H9 (cell line): ENCODE measurements around the gene CYB5B. TPM values are rescaled to one million over a fixed set of nuclear protein-coding genes. Genes with fewer than 3 reads are reported as not detected.

Experiments
- DNase-seq: peaks from one replicate; pipeline ENCODE4 v3.0.0-alpha.2; 2017
- H2AFZ ChIP-seq: one replicate; pipeline ENCODE4 v1.6.1; 2013; ENCODE audit warnings: mild to moderate bottlenecking, low read length, control low read depth, moderate library complexity
- H2AK5ac ChIP-seq: 2 replicates; pipeline ENCODE4 v1.6.1; 2013; ENCODE audit warnings: low read length, control low read depth, mixed read lengths; ENCODE audit not compliant: insufficient read length
- H2BK120ac ChIP-seq: one replicate; pipeline ENCODE4 v1.6.1; 2013; ENCODE audit warnings: low read depth, mild to moderate bottlenecking, low read length, control low read depth, inconsistent platforms; ENCODE audit not compliant: poor library complexity, severe bottlenecking
- H2BK12ac ChIP-seq: 2 replicates; pipeline ENCODE4 v1.6.1; 2013; ENCODE audit warnings: low read length, control low read depth, mixed read lengths, low read depth; ENCODE audit not compliant: insufficient read length
- H2BK15ac ChIP-seq: 2 replicates; pipeline ENCODE4 v1.6.1; 2013; ENCODE audit warnings: low read depth, low read length, control low read depth
- H2BK20ac ChIP-seq: one replicate; pipeline ENCODE4 v1.6.1; 2013; ENCODE audit warnings: low read depth, mild to moderate bottlenecking, low read length, control low read depth, inconsistent platforms; ENCODE audit not compliant: poor library complexity, severe bottlenecking
- H2BK5ac ChIP-seq: 2 replicates; pipeline ENCODE4 v1.6.1; 2013; ENCODE audit warnings: low read length, control low read depth, mixed read lengths; ENCODE audit not compliant: insufficient read length
- H3K14ac ChIP-seq: 2 replicates; pipeline ENCODE4 v1.6.1; 2013; ENCODE audit warnings: low read length, control low read depth; ENCODE audit not compliant: insufficient read depth
- H3K18ac ChIP-seq: 2 replicates; pipeline ENCODE4 v1.6.1; 2013; ENCODE audit warnings: low read depth, mild to moderate bottlenecking, mixed read lengths, low read length, control low read depth; ENCODE audit not compliant: insufficient read length
- H3K23ac ChIP-seq: 2 replicates; pipeline ENCODE4 v1.6.1; 2013; ENCODE audit warnings: low read length, control low read depth, mixed read lengths, low read depth; ENCODE audit not compliant: insufficient read length
- H3K23me2 ChIP-seq: 2 replicates; pipeline ENCODE4 v1.6.1; 2013; ENCODE audit warnings: low read depth, mild to moderate bottlenecking, mixed read lengths, low read length, control low read depth; ENCODE audit not compliant: insufficient read length, poor library complexity, severe bottlenecking
- H3K27ac ChIP-seq: 2 replicates; pipeline ENCODE4 v1.5.1; 2013; ENCODE audit warnings: low read length, control low read depth, mixed read lengths, low read depth; ENCODE audit not compliant: insufficient read length
- H3K27me3 ChIP-seq: 2 replicates; pipeline ENCODE4 v1.6.1; 2013; ENCODE audit warnings: low read length, control low read depth, inconsistent platforms; ENCODE audit not compliant: insufficient read depth
- H3K4ac ChIP-seq: 2 replicates; pipeline ENCODE4 v1.6.1; 2013; ENCODE audit warnings: low read depth, mild to moderate bottlenecking, control low read depth, inconsistent platforms, low read length, moderate library complexity
- H3K4me1 ChIP-seq: 2 replicates; pipeline ENCODE4 v1.6.1; 2013; ENCODE audit warnings: low read length, control low read depth, inconsistent platforms; ENCODE audit not compliant: insufficient read depth
- H3K4me2 ChIP-seq: 2 replicates; pipeline ENCODE4 v1.6.1; 2013; ENCODE audit warnings: low read length, control low read depth, mixed read lengths; ENCODE audit not compliant: insufficient read length, insufficient read depth
- H3K56ac ChIP-seq: 2 replicates; pipeline ENCODE4 v1.6.1; 2013; ENCODE audit warnings: low read depth, mild to moderate bottlenecking, mixed read lengths, low read length, control low read depth; ENCODE audit not compliant: insufficient read length
- H3K79me1 ChIP-seq: 2 replicates; pipeline ENCODE4 v1.6.1; 2013; ENCODE audit warnings: low read depth, mild to moderate bottlenecking, moderate library complexity, low read length, control low read depth, inconsistent platforms; ENCODE audit not compliant: insufficient read depth, poor library complexity, severe bottlenecking
- H3K79me2 ChIP-seq: 2 replicates; pipeline ENCODE4 v1.6.1; 2013; ENCODE audit warnings: low read length, control low read depth, inconsistent platforms; ENCODE audit not compliant: insufficient read depth
- H3K9ac ChIP-seq: 2 replicates; pipeline ENCODE4 v1.6.1; 2013; ENCODE audit warnings: low read length, control low read depth, mixed read lengths; ENCODE audit not compliant: insufficient read length; ENCODE audit errors: extremely low read depth
- H3K9me3 ChIP-seq: one replicate; pipeline ENCODE4 v1.6.1; 2013; ENCODE audit warnings: low read depth, low read length, inconsistent platforms; ENCODE audit not compliant: control insufficient read depth
- H3T11ph ChIP-seq: one replicate; pipeline ENCODE4 v1.6.1; 2013; ENCODE audit warnings: mild to moderate bottlenecking, low read length, control low read depth, inconsistent platforms
- H4K20me1 ChIP-seq: one replicate; pipeline ENCODE4 v1.6.1; 2013; ENCODE audit not compliant: control insufficient read depth, insufficient read length, insufficient read depth
- H4K5ac ChIP-seq: 2 replicates; pipeline ENCODE4 v1.6.1; 2013; ENCODE audit warnings: low read depth, mild to moderate bottlenecking, mixed read lengths, low read length, control low read depth; ENCODE audit not compliant: insufficient read length
- H4K8ac ChIP-seq: replicated peaks from 2 replicates; pipeline ENCODE4 v1.6.1; 2013; ENCODE audit warnings: low read length, control low read depth, mixed read lengths, low read depth; ENCODE audit not compliant: insufficient read length
- H4K91ac ChIP-seq: 2 replicates; pipeline ENCODE4 v1.6.1; 2013; ENCODE audit warnings: low read depth, mild to moderate bottlenecking, moderate library complexity, mixed read lengths, low read length, control low read depth; ENCODE audit not compliant: insufficient read length
- H3K27ac Mint-ChIP-seq, 3 experiments: 2 replicates in 2 of 3; 3 replicates in 1 of 3; pipeline ENCODE4 v1.8.0; 2020 to 2021; ENCODE audit warnings: mixed read lengths in 3 of 3, mild to moderate bottlenecking in 1 of 3, moderate library complexity in 1 of 3
- H3K27me3 Mint-ChIP-seq: 2 replicates; pipeline ENCODE4 v1.8.0; 2021; ENCODE audit warnings: low read depth, mild to moderate bottlenecking, moderate library complexity, mixed read lengths
- H3K36me3 Mint-ChIP-seq, 3 experiments: 2 replicates in 2 of 3; 3 replicates in 1 of 3; pipeline ENCODE4 v1.8.0; 2020 to 2021; ENCODE audit warnings: low read depth in 3 of 3, mixed read lengths in 3 of 3; ENCODE audit not compliant: insufficient read depth in 1 of 3
- H3K4me1 Mint-ChIP-seq, 2 experiments: 2 replicates each; pipeline ENCODE4 v1.8.0; 2020; ENCODE audit warnings: mixed read lengths in 2 of 2
- H3K4me3 Mint-ChIP-seq, 2 experiments: 2 replicates in 1 of 2; 3 replicates in 1 of 2; pipeline ENCODE4 v1.8.0; 2020 to 2021; ENCODE audit warnings: mild to moderate bottlenecking in 2 of 2, mixed read lengths in 2 of 2, moderate library complexity in 1 of 2
- H3K9me3 Mint-ChIP-seq, 2 experiments: 2 replicates in 1 of 2; 3 replicates in 1 of 2; pipeline ENCODE4 v1.8.0; 2020; ENCODE audit warnings: mild to moderate bottlenecking in 2 of 2, mixed read lengths in 2 of 2, moderate library complexity in 1 of 2
- CTCF ChIP-seq: fragments of 200-600 bp; sonication (generic); conservative IDR thresholded peaks from 3 replicates; pipeline ENCODE4 v1.8.0; 2021; ENCODE audit warnings: antibody characterized with exemption, mild to moderate bottlenecking
- WGBS: extraction: QIAGEN DNeasy Blood & Tissue Kit; methylation state at CpG from one replicate; pipeline ENCODE4 v1.1.7; 2013; ENCODE audit warnings: missing lambda C conversion rate, low lambda C conversion rate, mixed read lengths; ENCODE audit not compliant: insufficient read length; ENCODE audit errors: extremely low coverage; 5-methylcytosine and 5-hydroxymethylcytosine counted together
- total RNA-seq: library from RNA; stranded (reverse); gene quantifications from 2 replicates; pipeline ENCODE4 v1.2.1, GENCODE V29; 2021

Gene CYB5B
- total RNA-seq, 1 experiment from 2014 or later: 126 TPM

- no peaks in the 10 kb centered on the region for H3K4me1 ChIP-seq
- DNase-seq: no peak
- peak overlapping the region; percentile 98 to 99 (median 98) for H3K27ac Mint-ChIP-seq
- H3K23me2 ChIP-seq: peaks cover 9% of the 10 kb centered on the region
- H3K14ac ChIP-seq: peak overlapping the region; percentile 28; the same call in 1 of the 2 replicates
- peak overlapping the region; percentile 97 to 98 for H3K4me3 Mint-ChIP-seq
- no peak overlapping the region for H2AFZ ChIP-seq
- peak overlapping the region; percentile 95 for H3K4me2 ChIP-seq
- no peak overlapping the region for H2BK120ac ChIP-seq
- H3K23ac ChIP-seq: no peak overlapping the region
- H3K27ac ChIP-seq: no peak overlapping the region
- no peak overlapping the region for H4K91ac ChIP-seq
- no peak overlapping the region for H2BK20ac ChIP-seq
- WGBS: no CpG with 5 or more reads among the region's 11 CpGs
- TF ChIP-seq CTCF: no peak
- H3K79me2 ChIP-seq: peaks cover 24% of the 10 kb centered on the region
- H3K27me3 ChIP-seq: no peaks in the 10 kb centered on the region
- H3T11ph ChIP-seq: no peak overlapping the region
- H4K20me1 ChIP-seq: no peaks in the 10 kb centered on the region
- H3K4ac ChIP-seq: no peak overlapping the region
- H2BK12ac ChIP-seq: no peak overlapping the region
- no peak overlapping the region for H4K8ac ChIP-seq
- no peak overlapping the region for H3K56ac ChIP-seq
- no peaks in the 10 kb centered on the region for H3K27me3 Mint-ChIP-seq
- peaks cover 7 to 9% of the 10 kb centered on the region in 2 experiments for H3K4me1 Mint-ChIP-seq
- no peak overlapping the region for H2AK5ac ChIP-seq
- H3K79me1 ChIP-seq: peaks cover 3% of the 10 kb centered on the region
- H2BK15ac ChIP-seq: no peak overlapping the region
- H2BK5ac ChIP-seq: no peak overlapping the region
- no peak overlapping the region for H4K5ac ChIP-seq
- H3K9ac ChIP-seq: peak overlapping the region; percentile 71
- peaks cover 2 to 6% of the 10 kb centered on the region in 2 experiments; a peak in 2 of 5 replicates for H3K9me3 Mint-ChIP-seq
- H3K18ac ChIP-seq: no peak overlapping the region
- H3K9me3 ChIP-seq: peaks cover 4% of the 10 kb centered on the region
- H3K36me3 Mint-ChIP-seq: peaks cover 29 to 39% (median 37%) of the 10 kb centered on the region in 3 experiments
Observed at GRCh38 chr16:69424935-69425784, 741 bp downstream of the CYB5B start.
